ENCODE data around the gene MARK2. TPM values are rescaled to one million over a fixed set of nuclear protein-coding genes. Genes with fewer than 3 reads are reported as not detected.

Gene MARK2
- total RNA-seq, 3 donors from 2014 or later, result 12.6 to 34.0 (median 22.3) TPM

DNA sequence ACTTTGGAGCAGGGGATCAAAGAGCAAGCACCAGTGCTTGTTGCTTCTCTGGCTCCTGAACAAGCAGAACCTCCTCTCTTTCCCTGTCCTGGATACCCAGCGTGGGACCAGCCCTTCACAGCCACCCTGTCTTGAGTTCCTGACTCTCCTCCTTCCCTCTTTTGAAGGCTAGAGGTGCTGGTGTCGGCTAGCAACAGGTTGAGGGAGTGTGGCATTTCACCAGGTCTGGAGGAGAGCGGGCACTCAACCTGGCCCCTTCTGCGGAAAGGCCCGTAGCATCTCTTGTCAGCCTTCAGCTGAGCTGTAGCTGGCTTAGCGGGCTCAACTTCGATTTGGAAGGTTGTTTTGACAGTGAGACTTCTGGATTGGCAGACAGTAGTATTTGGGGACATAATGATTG lies 51.5 kb downstream of the MARK2 start:
- H3K27ac ChIP-seq, result peak overlapping the region; percentile 89 to 95
- peaks cover 15 to 34% of the 10 kb centered on the region in 2 donors for H3K4me1 ChIP-seq
- TF ChIP-seq POLR2A (IDR thresholded peaks at IDR 0.05) (no peak), POLR2AphosphoS5 (IDR thresholded peaks at IDR 0.05) (no peak)
- TF ChIP-seq, protein P1, sequence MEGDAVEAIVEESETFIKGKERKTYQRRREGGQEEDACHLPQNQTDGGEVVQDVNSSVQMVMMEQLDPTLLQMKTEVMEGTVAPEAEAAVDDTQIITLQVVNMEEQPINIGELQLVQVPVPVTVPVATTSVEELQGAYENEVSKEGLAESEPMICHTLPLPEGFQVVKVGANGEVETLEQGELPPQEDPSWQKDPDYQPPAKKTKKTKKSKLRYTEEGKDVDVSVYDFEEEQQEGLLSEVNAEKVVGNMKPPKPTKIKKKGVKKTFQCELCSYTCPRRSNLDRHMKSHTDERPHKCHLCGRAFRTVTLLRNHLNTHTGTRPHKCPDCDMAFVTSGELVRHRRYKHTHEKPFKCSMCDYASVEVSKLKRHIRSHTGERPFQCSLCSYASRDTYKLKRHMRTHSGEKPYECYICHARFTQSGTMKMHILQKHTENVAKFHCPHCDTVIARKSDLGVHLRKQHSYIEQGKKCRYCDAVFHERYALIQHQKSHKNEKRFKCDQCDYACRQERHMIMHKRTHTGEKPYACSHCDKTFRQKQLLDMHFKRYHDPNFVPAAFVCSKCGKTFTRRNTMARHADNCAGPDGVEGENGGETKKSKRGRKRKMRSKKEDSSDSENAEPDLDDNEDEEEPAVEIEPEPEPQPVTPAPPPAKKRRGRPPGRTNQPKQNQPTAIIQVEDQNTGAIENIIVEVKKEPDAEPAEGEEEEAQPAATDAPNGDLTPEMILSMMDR (IDR thresholded peaks at IDR 0.05), result no peak
- H3K9me3 ChIP-seq, result no peaks in the 10 kb centered on the region
- no peak overlapping the region for H3K4me3 ChIP-seq
- intact Hi-C loops (cut with DNase I; ENCODE audit: low total_unique reads), result no loop called here
- no peaks in the 10 kb centered on the region for H3K36me3 ChIP-seq
- DNase-seq (ENCODE audit: low spot score in 2 of 2), result no peak
- no peaks in the 10 kb centered on the region for H3K27me3 ChIP-seq

DNA sequence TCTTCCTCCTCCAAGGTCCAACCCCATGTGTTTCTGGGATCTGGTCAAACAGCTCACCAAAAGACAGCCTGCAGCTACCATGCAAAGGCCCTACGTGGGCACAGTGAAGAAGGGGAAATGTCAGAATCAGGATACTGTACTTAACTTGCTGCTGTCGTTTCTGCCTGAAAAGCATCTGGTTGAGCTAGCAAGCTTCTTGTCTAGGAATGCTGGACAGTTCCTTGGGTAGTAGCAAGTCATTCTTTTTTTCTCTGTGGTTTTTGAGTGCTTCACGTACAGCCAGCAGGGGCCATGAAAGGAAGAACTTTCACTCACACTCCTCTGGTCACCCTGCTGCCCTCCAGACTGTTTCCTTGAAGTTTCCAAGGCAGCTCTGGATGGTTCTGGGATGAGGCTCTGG lies 53.3 kb downstream of the MARK2 start:
- no peak for DNase-seq (ENCODE audit: low spot score in 2 of 2)
- peaks cover 14 to 34% of the 10 kb centered on the region in 2 donors for H3K4me1 ChIP-seq
- no peaks in the 10 kb centered on the region for H3K9me3 ChIP-seq
- TF ChIP-seq POLR2A (IDR thresholded peaks at IDR 0.05) (no peak), POLR2AphosphoS5 (IDR thresholded peaks at IDR 0.05) (no peak)
- TF ChIP-seq, protein P1 (IDR thresholded peaks at IDR 0.05), result no peak
- peak overlapping the region in 1 of 2 donors; percentile 23 for H3K27ac ChIP-seq
- no peak overlapping the region for H3K4me3 ChIP-seq
- no peaks in the 10 kb centered on the region for H3K27me3 ChIP-seq
- intact Hi-C loops (cut with DNase I; ENCODE audit: low total_unique reads), result loop anchor here (2.0 kb wide), 1 partner anchor 59 kb away; no protein-coding TSS in a partner anchor
- no peaks in the 10 kb centered on the region for H3K36me3 ChIP-seq

DNA sequence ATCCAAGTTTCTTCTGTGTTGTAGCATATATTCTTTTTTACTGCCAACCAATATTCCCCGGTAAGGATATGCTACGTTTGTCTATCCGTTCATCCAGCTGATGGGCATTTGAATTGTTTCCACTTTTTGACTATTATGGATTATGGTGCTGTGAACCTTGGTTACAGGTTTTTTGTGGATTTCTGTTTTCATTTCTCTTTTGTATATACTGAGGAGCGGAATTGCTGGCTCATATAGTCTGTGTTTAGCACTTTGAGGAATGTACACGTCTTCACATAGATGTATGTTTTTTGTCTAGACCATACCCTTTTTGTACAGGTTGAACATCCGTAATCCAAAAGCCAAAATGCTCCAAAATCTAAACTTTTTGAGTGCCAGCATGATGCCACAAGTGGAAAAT lies 54.4 kb downstream of the MARK2 start:
- no peaks in the 10 kb centered on the region for H3K27me3 ChIP-seq
- H3K9me3 ChIP-seq, result no peaks in the 10 kb centered on the region
- peaks cover 5% of the 10 kb centered on the region for H3K36me3 ChIP-seq
- TF ChIP-seq POLR2AphosphoS5 (IDR thresholded peaks at IDR 0.05) (no peak), POLR2A (IDR thresholded peaks at IDR 0.05) (no peak)
- TF ChIP-seq, protein P1 (IDR thresholded peaks at IDR 0.05), result no peak
- H3K27ac ChIP-seq, result no peak overlapping the region
- DNase-seq (ENCODE audit: low spot score in 2 of 2), result no peak
- peaks cover 11 to 28% of the 10 kb centered on the region in 2 donors for H3K4me1 ChIP-seq
- intact Hi-C loops (cut with DNase I; ENCODE audit: low total_unique reads), result loop anchor here (2.0 kb wide), 1 partner anchor 57 kb away; no protein-coding TSS in a partner anchor
- no peak overlapping the region for H3K4me3 ChIP-seq

DNA sequence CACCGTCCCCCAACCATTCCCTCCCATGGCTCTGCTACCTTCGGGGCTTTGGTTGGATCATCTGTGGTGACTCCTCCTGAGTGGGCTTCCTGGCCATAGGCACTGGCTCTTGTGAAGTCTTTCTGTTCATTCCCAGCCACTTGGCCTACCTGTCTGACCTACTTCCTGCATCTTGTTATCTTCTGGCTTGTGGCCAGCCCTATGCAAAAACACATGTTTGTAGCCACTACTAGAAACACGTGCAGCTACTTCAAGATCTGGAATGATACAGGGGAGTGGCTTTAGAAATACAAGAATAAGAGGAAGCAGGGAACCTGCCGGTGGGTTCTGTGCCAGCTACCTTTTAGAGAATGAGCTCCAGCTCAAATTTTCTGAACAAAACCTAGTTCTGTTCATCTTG lies 57.2 kb downstream of the MARK2 start:
- intact Hi-C loops (cut with DNase I; ENCODE audit: low total_unique reads), result no loop called here
- peaks cover 0 to 7% of the 10 kb centered on the region in 2 donors for H3K4me1 ChIP-seq
- no peak overlapping the region for H3K27ac ChIP-seq
- peaks cover 5% of the 10 kb centered on the region for H3K36me3 ChIP-seq
- no peak overlapping the region for H3K4me3 ChIP-seq
- no peaks in the 10 kb centered on the region for H3K9me3 ChIP-seq
- TF ChIP-seq, protein P1 (IDR thresholded peaks at IDR 0.05), result no peak
- TF ChIP-seq POLR2A (IDR thresholded peaks at IDR 0.05) (no peak), POLR2AphosphoS5 (IDR thresholded peaks at IDR 0.05) (no peak)
- no peaks in the 10 kb centered on the region for H3K27me3 ChIP-seq
- no peak for DNase-seq (ENCODE audit: low spot score in 2 of 2)

DNA sequence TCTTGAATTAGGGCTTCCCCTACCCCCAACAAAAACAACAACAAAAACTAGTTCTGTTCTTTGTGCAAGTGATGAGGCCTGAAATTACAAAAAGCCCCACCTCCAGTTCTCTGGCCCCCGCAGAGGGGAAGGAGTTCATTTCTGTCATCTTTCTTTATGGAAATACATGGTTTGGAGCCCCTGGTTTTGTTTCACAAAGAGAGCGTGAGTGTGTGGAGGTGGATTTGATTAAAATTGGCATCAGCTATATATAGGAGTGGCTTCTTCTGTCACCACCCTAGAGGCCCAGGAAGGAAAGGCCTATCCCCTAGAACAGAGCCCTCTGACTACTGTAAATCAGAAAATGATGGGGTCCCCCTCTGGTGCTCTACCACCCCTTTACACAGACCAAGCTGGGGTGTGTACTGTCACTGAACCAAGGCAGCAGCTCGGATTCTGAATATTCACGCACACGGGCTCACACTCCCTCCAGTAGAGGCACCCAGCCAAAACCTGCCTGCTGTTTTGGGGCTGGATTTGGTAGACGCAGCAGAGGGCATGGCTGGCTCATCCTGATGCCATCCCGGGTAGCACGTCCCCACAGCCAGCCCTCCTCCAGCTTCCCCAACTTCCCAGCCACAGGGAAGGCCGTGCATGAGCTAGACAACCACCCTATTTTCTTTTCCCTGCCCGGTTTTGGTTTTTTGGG lies 58.7 kb downstream of the MARK2 start:
- TF ChIP-seq, protein P1 (IDR thresholded peaks at IDR 0.05), result no peak
- TF ChIP-seq POLR2AphosphoS5 (IDR thresholded peaks at IDR 0.05), result no peak
- TF ChIP-seq POLR2A (IDR thresholded peaks at IDR 0.05), result no peak
- H3K9me3 ChIP-seq, result no peaks in the 10 kb centered on the region
- peaks cover 9% of the 10 kb centered on the region for H3K36me3 ChIP-seq

More for the DNA sequence above, 58.7 kb downstream of the MARK2 start:
- H3K4me3 ChIP-seq, result no peak overlapping the region
- H3K27me3 ChIP-seq, result no peaks in the 10 kb centered on the region
- no peak for DNase-seq (ENCODE audit: low spot score in 2 of 2)
- peak overlapping the region; percentile 1 to 48 for H3K27ac ChIP-seq
- intact Hi-C loops (cut with DNase I; ENCODE audit: low total_unique reads), result no loop called here
- H3K4me1 ChIP-seq, result peaks cover 0 to 7% of the 10 kb centered on the region in 2 donors
